HFFc6 (cell line): ENCODE data around the gene FOXL2NB. TPM values are rescaled to one million over a fixed set of nuclear protein-coding genes. Genes with fewer than 3 reads are reported as not detected.

Experiments used
- DNase-seq: peaks from one replicate; pipeline ENCODE4 v3.0.0-alpha.2; 2018
- H3K27ac Mint-ChIP-seq: 2 replicates; pipeline ENCODE4 v1.8.0; 2020; ENCODE audit warnings: mild to moderate bottlenecking, mixed read lengths
- H3K27me3 Mint-ChIP-seq: 2 replicates; pipeline ENCODE4 v1.8.0; 2021; ENCODE audit warnings: mild to moderate bottlenecking, moderate library complexity, mixed read lengths; ENCODE audit not compliant: insufficient read depth
- H3K36me3 Mint-ChIP-seq: 2 replicates; pipeline ENCODE4 v1.8.0; 2021; ENCODE audit warnings: low read depth, mixed read lengths
- H3K4me1 Mint-ChIP-seq: 2 replicates; pipeline ENCODE4 v1.8.0; 2020; ENCODE audit warnings: low read depth, mixed read lengths
- H3K4me3 Mint-ChIP-seq: 2 replicates; pipeline ENCODE4 v1.8.0; 2020; ENCODE audit warnings: mild to moderate bottlenecking, moderate library complexity, mixed read lengths
- H3K9me3 Mint-ChIP-seq: 2 replicates; pipeline ENCODE4 v1.8.0; 2020; ENCODE audit warnings: mild to moderate bottlenecking, mixed read lengths
- CTCF ChIP-seq: fragments of 200-600 bp; sonication (generic); IDR thresholded peaks from 2 replicates; pipeline ENCODE4 v1.5.0; 2021; ENCODE audit warnings: antibody characterized with exemption, mild to moderate bottlenecking
- total RNA-seq, 6 experiments: library from RNA; stranded (reverse); fragmentation: NEBNext Ultra II Directional; extraction: Animal tissue kit (Norgen Biotek cat#: 25700); gene quantifications; 2 replicates in 1 of 6; 3 replicates in 5 of 6; pipeline ENCODE4 v1.2.3, GENCODE V29; 2021

The FOXL2NB gene
- total RNA-seq, 6 experiments from 2014 or later, result 0.45 to 5.8 (median 4.6) TPM

GRCh38 chr3:138974462-138974861, 27.4 kb downstream of the FOXL2NB start:
- Mint-ChIP-seq H3K9me3 (no peaks in the 10 kb centered on the region), H3K4me1 (peaks cover 10% of the 10 kb centered on the region), H3K27me3 (peaks cover 29% of the 10 kb centered on the region), H3K36me3 (no peaks in the 10 kb centered on the region), H3K27ac (no peak overlapping the region), H3K4me3 (no peak overlapping the region)
- TF ChIP-seq CTCF, result no peak
- no peak for DNase-seq

GRCh38 chr3:138975351-138975750, 28.3 kb downstream of the FOXL2NB start:
- Mint-ChIP-seq H3K27me3 (peaks cover 25% of the 10 kb centered on the region), H3K4me3 (no peak overlapping the region), H3K4me1 (peaks cover 10% of the 10 kb centered on the region), H3K27ac (no peak overlapping the region), H3K36me3 (no peaks in the 10 kb centered on the region), H3K9me3 (no peaks in the 10 kb centered on the region)
- no peak for TF ChIP-seq CTCF
- DNase-seq, result no peak

GRCh38 chr3:138976047-138976446, 29.0 kb downstream of the FOXL2NB start:
- TF ChIP-seq CTCF, result no peak
- DNase-seq, result no peak
- H3K4me3 Mint-ChIP-seq, result no peak overlapping the region
- no peaks in the 10 kb centered on the region for H3K9me3 Mint-ChIP-seq
- peaks cover 21% of the 10 kb centered on the region for H3K27me3 Mint-ChIP-seq
- H3K4me1 Mint-ChIP-seq, result peaks cover 10% of the 10 kb centered on the region
- no peaks in the 10 kb centered on the region for H3K36me3 Mint-ChIP-seq
- H3K27ac Mint-ChIP-seq, result no peak overlapping the region

- Mint-ChIP-seq H3K27ac (no peak overlapping the region), H3K9me3 (no peaks in the 10 kb centered on the region), H3K4me3 (no peak overlapping the region), H3K36me3 (no peaks in the 10 kb centered on the region), H3K4me1 (no peaks in the 10 kb centered on the region), H3K27me3 (peaks cover 16% of the 10 kb centered on the region)
- no peak for DNase-seq
- no peak for TF ChIP-seq CTCF
These were observed 37.8 kb downstream of the FOXL2NB start for GRCh38 chr3:138984816-138985215.

GRCh38 chr3:138985932-138986331, 38.9 kb downstream of the FOXL2NB start:
- no peaks in the 10 kb centered on the region for H3K4me1 Mint-ChIP-seq
- no peak for TF ChIP-seq CTCF
- no peak overlapping the region for H3K27ac Mint-ChIP-seq
- peaks cover 13% of the 10 kb centered on the region for H3K27me3 Mint-ChIP-seq
- H3K9me3 Mint-ChIP-seq, result no peaks in the 10 kb centered on the region
- H3K36me3 Mint-ChIP-seq, result no peaks in the 10 kb centered on the region
- no peak for DNase-seq
- no peak overlapping the region for H3K4me3 Mint-ChIP-seq

GRCh38 chr3:138987181-138987580, 40.2 kb downstream of the FOXL2NB start:
- Mint-ChIP-seq H3K27ac (no peak overlapping the region), H3K4me3 (no peak overlapping the region), H3K9me3 (no peaks in the 10 kb centered on the region), H3K4me1 (no peaks in the 10 kb centered on the region), H3K27me3 (peaks cover 13% of the 10 kb centered on the region), H3K36me3 (no peaks in the 10 kb centered on the region)
- DNase-seq, result no peak
- TF ChIP-seq CTCF, result no peak
